ENCODE measurements around the gene PPP6R3.

The PPP6R3 gene

GRCh38 chr11:68649851-68650555 is 189.5 kb downstream of the PPP6R3 start:
- TF ChIP-seq REST (IDR thresholded peaks at IDR 0.05; ENCODE audit: insufficient read depth in 1 of 2, low read depth in 2 of 2, low read length in 2 of 2) (no peak), SIN3A (IDR thresholded peaks at IDR 0.05; ENCODE audit: borderline replicate concordance, insufficient read depth, low read length) (no peak), FOXP2 (optimal IDR thresholded peaks at IDR 0.05; ENCODE audit: borderline replicate concordance, extremely low read depth, extremely low read length, insufficient read depth) (no peak), TAF1 (IDR thresholded peaks at IDR 0.05; ENCODE audit: borderline replicate concordance, insufficient read depth, low read length) (no peak), POLR2AphosphoS5 (IDR thresholded peaks at IDR 0.05; ENCODE audit: low read depth, low read length) (no peak)

- TF ChIP-seq SIN3A (IDR thresholded peaks at IDR 0.05; ENCODE audit: borderline replicate concordance, insufficient read depth, low read length) (no peak), TAF1 (IDR thresholded peaks at IDR 0.05; ENCODE audit: borderline replicate concordance, insufficient read depth, low read length) (no peak), REST (IDR thresholded peaks at IDR 0.05; ENCODE audit: insufficient read depth in 1 of 2, low read depth in 2 of 2, low read length in 2 of 2) (no peak), POLR2AphosphoS5 (IDR thresholded peaks at IDR 0.05; ENCODE audit: low read depth, low read length) (no peak), FOXP2 (optimal IDR thresholded peaks at IDR 0.05; ENCODE audit: borderline replicate concordance, extremely low read depth, extremely low read length, insufficient read depth) (no peak)
Observed at GRCh38 chr11:68650801-68651200, 190.2 kb downstream of the PPP6R3 start.

GRCh38 chr11:68651208-68651984 is 190.8 kb downstream of the PPP6R3 start:
- no peak for TF ChIP-seq POLR2AphosphoS5 (IDR thresholded peaks at IDR 0.05; ENCODE audit: low read depth, low read length)
- TF ChIP-seq REST (IDR thresholded peaks at IDR 0.05; ENCODE audit: insufficient read depth in 1 of 2, low read depth in 2 of 2, low read length in 2 of 2) = no peak

- TF ChIP-seq TAF1 (IDR thresholded peaks at IDR 0.05; ENCODE audit: borderline replicate concordance, insufficient read depth, low read length) (no peak), SIN3A (IDR thresholded peaks at IDR 0.05; ENCODE audit: borderline replicate concordance, insufficient read depth, low read length) (no peak), FOXP2 (optimal IDR thresholded peaks at IDR 0.05; ENCODE audit: borderline replicate concordance, extremely low read depth, extremely low read length, insufficient read depth) (no peak), REST (IDR thresholded peaks at IDR 0.05; ENCODE audit: insufficient read depth in 1 of 2, low read depth in 2 of 2, low read length in 2 of 2) (no peak), POLR2AphosphoS5 (IDR thresholded peaks at IDR 0.05; ENCODE audit: low read depth, low read length) (no peak)
Observed at GRCh38 chr11:68651985-68652682, 191.6 kb downstream of the PPP6R3 start.
